ENCODE data around the gene GOLT1B.
"Not testable (repeated sequence)": the region's sequence is repeated elsewhere in the genome, so short reads cannot be mapped to it uniquely, and the experiment has no call there.

Gene GOLT1B, protein sequence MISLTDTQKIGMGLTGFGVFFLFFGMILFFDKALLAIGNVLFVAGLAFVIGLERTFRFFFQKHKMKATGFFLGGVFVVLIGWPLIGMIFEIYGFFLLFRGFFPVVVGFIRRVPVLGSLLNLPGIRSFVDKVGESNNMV

DNA sequence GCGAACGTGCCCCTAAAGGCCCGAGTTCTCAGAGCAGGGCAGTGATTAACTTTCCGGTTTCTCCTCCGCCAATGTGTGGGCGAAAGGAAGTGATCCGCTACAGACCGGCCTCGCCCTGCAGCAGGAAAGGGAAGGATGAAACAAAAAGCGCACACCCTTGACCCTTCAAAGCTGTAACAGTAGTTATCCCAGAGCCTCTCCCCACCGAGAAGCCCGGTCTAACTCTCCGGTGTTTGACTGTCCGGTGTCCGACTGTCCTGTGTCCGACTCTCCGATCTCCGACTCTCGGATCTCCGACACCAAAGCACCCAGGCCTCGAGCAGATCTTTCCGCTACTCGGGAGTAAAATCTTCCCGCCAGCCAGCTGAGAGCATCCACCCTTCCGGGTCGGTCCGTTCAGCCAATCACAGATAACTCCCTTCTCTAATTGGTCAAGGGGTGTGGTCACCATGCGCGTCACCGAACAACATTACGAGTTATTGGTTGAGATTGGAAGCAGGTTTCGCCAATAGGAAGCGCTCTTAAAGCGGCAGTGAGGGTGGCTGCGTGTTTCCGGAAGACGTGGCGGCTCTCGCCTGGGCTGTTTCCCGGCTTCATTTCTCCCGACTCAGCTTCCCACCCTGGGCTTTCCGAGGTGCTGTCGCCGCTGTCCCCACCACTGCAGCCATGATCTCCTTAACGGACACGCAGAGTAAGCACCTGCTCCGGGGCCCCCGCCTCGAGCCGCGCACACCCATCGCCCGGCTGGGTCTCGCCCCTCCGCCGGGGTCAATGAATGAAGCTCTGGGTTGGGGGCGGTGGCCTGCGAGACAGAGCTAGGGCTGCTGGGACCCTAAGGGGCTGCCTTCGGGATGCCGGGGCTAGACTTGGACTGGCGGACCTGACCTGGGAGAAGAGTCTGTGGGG, at the start of gene GOLT1B, which contains the start of gene RECQL:
Gene GOLT1B (plus strand): TSS at position 532 of the 906 bp plus-strand sequence. CDS start 135 bp downstream, at position 667.
Gene RECQL (minus strand): TSS at position 378 of the 906 bp plus-strand sequence. CDS start 2,065 bp downstream, outside the sequence.
- DNase-seq, result peak; percentile 86

DNA sequence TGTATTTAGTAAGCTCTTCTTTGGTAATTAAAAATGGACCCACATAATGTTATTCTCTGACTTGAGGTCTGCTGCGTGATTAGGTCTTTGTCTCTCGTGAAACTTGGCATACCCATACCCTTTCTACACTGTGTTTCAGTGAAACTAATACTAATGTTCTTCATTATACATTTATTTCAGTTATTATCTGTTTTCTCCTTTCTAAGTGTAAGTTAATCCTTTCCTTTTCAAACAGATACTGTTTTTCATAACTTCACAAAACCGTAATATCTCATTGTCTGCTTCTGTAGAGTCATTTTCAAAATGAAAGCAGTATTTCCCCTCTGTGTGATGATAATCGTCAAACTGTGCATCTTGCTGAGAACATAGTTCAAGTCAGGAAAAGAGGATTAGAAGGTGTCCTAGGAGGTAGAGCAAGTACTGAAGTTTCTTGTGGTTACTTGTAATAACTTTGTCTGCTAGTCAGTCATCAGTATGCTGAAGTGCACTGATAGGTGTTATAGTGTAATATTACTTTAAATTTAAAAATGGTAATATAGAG, 48.2 kb upstream of the GOLT1B start:
- no peak for DNase-seq

DNA sequence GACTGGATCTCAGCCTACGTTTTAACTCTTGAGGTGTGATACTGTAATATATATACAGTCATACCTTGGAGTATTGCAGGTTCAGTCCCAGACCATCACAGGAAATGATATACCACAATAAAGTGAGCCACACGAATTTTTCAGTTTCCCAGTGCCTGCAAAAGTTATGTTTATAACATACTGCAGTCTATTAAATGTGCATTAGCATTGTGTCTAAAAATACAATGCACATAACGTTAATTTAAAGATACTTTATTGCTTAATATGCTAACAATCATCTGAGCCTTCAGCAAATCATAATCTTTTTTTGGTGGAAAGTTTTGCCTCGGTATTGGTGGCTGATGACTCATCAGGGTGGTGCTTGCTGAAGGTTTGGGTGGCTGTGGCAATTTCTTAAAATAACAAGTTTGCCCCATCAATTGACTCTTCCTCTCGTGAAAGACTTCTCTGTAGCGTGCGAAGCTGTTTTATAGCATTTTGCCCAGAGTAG, 45.3 kb upstream of the GOLT1B start:
- no peak for DNase-seq

DNA sequence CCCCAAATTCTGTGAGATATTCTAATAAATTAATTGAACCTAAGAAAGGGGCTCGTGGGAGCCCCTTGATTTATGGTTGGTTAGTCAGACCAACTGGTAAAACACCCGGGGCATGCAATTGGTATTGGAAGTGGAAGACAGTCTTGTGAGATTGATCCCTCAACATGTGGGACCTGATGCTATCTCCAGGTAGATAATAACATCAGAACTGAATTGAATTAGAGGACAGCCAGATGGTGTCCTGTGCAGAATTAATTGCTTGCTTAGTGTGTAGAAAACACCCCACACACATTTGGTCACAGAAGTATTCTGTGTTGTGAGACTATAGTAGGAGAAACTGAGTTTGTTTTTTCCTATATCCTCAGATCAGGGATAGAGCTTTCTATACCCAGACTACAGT, 42.1 kb upstream of the GOLT1B start:
- DNase-seq, result no peak

DNA sequence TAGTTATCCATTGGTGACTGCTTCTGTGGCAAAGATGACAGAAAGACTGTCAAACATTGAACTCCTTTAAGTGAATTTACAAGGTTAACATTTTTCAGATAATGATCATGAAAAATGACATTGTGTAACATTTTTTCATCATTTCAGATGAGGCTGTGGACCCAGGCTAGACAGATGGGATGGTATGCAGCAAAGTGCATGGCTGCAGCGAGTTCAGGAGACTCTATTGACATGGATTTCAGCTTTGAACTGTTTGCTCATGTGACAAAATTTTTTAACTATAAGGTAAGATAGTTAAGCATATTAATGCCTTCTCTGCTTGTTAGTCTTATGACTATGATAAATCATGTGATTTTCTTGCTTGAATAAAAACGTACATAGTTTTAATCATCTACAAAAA, 34.3 kb upstream of the GOLT1B start:
- DNase-seq, result not testable (repeated sequence)

DNA sequence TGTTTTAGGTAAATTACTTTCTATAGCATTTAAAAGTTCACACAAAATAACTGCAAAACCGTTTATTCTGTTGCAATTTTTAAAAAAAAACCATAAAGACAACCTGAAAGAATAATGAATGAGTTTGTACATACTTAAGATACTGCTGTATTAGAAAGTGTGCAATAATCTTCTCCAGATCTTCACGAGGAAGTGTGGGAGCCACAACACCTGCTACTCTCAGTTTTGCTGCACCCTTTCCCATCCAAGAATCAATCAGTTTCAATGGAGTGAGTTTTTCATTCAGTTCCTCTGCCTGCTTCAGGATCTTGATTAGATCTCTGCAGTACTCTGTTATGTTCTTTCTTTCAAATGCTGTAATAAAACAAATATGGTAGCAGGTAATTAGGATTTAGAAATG, 30.3 kb upstream of the GOLT1B start:
- no peak for DNase-seq

DNA sequence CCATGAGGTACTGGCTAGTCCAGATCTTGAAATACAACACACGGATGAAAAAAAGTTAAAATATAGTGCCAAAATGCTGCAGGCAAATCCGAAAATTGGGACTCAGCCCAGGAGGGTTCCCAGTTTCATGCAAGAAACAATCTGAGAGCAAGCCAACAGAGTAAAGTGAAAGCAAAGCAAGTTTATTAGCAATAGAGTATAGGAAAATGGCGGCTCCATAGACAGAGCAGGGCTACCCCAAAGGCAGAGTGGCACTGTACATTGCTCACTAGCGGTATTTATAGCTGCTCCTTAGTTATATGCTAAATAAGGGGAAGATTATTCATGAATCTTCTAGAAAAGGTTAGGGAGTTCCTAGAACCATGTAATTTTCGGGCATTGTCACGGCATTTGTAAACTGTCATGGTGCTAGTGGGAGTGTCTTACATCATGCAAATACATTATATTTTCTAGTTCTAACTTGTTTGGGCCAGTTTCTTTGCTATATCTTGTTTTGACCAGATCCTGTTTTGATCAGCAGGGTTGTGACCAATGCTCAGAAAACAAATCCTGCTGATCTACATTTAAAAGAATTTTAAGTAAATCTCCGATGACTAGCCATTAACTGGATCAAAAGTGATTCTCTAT, 29.3 kb upstream of the GOLT1B start:
- no peak for DNase-seq

DNA sequence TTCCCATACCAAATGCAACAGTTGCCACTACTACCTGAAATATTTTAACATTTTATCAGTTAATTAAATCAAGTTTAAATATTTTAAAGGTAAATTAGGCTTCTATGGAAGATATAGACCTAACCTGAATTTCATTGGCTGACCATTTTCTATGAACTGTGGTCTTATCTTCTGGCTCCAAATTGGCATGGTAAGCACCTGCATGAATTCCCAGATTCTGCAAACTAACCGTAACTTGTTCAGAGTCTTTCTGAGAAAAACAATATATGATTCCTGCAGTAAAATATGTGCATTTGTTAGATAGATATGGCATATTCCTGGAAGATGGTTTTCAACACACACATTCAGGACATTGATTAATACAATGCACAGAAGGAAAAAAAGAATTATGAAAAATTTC, 26.0 kb upstream of the GOLT1B start:
- DNase-seq, result no peak

DNA sequence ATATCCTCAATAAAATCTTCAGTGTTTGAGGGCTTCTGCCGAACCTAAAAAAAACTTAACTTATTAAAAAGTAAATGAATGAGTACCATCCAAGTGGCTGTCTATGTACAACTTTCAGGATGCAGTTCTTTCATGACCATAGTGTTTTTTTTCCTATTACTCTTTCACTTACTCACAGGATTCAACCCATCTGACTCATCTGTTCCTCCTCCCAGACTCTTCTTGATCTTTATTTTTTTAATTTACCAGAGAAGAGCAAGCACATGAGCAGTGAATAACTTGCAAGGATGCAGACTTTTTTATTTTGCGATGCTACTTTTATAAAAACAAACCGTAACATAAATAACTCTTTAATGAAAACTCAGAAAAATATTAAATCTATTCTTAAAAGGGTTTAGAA, 24.6 kb upstream of the GOLT1B start:
- DNase-seq, result no peak

DNA sequence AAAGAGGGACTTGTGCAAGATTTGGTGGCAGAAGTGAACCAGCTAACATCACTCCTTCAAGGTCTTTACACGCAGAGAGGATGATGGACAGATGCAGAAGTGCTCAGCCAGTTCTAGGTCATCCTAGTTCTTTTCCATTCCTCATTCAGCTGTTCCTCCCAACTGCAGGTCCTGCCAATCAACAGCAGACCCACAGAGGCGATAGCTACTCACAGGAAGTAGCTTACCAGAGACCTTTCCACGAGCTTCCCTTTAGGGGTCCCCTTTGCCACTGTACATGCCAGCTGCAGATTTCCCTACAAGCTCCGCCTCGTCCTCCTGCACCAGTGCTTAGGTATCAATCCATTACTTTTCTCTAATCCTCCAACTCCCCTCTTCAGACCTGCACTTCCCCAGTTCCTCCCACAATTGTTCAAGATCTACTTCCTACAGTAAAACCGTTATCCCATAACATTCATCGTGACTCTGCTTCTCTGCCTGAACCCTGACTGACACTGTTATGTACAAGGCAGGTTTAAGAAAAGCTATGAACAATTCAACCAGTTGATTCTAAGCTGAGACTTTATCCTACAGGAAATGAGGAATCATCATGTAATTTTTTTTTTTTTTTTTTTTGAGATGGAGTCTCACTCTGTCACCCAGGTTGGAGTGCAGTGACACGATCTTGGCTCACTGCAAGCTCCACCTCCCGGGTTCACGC, 22.7 kb upstream of the GOLT1B start:
- DNase-seq, result no peak

DNA sequence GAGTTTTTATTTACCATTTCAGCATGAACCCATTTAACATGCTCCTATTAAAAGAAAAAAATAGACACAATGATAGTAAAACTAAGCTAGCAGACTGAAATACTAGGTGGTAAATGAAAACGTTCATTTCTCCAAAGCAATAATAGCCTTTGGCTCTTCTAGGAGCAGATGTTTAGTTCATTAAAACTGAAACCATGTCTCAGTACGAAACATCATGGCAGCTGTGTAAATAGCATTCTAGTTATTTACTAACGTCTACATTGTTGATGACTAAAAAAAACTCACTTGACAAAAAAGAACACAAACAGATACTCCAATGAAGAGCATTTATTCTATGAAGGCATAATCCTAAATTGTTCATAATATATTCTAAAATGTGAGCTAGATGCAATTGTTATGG, 18.1 kb upstream of the GOLT1B start:
- no peak for DNase-seq

DNA sequence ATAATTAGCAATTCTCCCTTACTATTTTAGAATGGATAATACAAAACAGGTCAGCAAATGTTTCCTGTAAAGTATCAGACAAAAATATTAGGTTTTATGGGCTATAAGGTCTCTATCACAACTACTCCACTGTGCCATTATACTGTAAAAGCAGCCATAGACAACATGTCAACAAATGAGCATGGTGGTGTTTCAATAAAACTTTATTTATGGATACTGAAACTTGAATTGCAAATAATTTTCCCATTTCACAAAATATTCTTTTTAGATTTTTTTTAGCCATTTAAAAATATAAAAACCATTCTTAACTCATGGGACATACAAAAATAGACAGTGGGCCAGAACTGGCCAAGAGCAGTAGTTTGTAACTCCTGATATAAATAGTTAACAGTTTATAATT, 15.6 kb upstream of the GOLT1B start:
- DNase-seq, result no peak

DNA sequence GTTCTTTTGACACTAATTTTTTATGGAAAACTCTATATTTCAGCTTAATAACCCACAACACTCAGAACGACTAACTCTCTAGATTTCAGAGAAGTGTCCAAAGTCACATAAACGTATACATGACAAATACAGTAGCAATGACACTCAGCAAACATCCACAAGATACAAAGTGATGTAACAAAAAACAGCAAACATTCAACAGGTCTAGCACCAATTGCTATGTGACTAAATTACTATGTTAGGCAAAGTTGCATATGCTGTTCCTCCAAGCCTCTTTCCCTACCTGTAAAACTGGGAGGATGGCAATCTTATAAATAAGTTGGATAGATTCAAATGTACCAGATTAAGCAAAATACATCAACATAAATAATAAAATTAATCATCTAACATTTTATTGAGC, 1.8 kb upstream of the GOLT1B start:
- no peak for DNase-seq

DNA sequence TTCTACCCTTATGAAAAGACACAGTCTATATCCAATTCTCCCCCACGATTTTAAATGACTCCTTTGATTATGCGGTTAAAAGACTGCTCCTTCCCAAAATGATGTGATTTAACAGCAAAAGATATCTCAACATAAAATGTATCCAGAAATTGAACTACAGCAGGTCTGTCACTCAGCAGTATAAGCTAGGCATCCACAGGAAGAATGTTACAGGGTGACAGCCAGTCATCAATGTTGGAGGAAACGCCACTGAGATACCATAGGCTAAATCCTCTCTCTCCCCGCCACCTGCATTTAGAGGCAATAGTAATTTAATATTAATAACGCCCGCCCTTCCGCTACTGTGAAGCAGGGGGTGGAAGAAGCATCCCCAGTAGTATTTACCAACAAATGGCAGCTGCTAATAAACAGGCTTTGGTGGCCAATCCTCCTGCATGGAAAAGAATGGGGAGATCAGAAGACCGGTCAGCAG, 767 bp upstream of the GOLT1B start:
- DNase-seq, result no peak

DNA sequence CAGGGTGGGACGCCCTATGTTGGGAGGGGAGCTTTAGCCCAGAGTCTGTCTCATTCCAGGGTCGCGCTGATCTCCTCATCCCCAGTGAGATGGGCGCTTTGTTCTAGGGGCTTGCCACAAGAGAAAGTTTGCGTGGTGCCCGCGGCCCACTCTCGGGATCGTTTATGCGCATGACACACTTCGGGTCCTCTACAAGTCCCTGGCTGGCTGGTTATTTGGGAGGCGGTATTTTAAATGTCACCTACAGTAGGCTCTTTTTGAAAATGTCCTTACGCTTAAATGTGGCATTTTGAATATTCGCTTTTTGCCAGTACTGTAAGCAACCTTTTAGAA, 541 bp downstream of the GOLT1B start:
- no peak for DNase-seq

DNA sequence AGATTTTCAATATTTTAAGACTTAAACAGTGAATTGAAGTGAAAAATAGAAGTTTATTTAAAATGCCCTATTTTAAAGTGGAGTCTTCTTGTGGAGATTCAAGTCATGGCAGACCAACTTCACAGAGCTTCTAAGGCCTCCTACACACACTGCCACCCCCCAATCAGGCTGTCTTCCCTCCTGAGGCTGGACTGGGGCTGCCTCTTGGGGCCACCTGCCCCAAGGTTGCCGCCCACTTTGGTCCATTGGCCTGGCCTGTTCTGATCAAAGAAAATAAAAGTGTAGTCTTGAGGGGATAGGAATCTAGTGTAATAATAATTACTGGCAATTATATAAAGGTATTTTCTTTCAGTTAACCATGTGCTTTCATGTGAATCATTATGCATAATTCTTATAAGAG, 1.3 kb downstream of the GOLT1B start:
- DNase-seq, result no peak

DNA sequence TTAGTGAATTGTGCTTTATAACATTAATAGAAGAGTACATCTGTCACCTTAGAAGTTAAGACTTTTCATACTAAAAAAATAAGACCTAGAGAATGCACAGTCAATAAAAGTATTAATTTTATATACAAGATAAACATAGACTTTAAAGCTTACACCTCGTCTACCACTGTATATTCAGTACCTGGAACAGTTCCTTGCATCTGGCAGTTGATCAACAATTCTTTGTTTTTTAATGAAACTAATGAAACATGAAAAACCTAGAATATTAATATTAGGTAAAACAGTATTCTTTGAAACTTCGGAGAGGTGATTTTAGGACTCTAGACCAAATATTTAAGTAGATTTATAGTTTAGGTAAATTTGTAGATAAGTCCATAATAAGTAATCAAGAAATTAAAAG, 4.3 kb downstream of the GOLT1B start:
- no peak for DNase-seq

DNA sequence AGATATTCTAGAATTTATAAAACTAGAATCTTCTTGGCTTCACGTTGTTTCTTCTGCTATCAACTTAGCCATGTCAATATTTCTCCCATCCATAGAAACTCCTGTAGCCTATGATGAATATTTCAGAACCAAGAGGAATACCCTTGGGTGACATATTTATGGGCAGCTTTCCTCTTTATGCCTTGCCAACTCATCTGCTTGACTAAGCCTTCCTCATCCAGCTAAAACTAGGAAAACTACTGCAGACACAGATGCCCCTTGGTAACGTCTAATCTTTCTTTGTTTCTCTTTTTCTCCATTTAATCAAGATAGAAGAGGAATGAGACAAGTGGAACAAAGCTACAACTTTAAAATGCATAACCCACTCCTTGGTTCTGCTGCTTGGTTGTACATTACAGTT, 6.3 kb downstream of the GOLT1B start:
- no peak for DNase-seq

DNA sequence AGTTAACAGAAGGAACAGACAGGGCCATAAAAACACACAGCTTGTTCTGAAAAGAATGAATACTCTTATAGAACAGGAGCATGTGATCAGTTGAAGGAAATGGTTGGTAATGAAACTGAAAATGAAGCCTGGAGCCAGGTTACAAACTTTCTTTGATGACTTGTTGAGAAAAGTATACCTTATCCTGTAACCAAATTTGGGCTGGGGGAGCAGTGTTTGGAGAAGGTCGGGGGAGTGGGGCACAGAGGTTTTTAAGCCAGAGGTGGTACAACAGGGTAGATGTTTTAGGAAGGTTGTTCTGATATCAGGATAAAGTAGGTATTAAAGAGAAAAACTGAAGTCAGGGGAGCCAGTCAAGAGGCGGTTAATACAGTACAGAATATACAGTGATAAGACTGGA, 8.2 kb downstream of the GOLT1B start:
- DNase-seq, result no peak

DNA sequence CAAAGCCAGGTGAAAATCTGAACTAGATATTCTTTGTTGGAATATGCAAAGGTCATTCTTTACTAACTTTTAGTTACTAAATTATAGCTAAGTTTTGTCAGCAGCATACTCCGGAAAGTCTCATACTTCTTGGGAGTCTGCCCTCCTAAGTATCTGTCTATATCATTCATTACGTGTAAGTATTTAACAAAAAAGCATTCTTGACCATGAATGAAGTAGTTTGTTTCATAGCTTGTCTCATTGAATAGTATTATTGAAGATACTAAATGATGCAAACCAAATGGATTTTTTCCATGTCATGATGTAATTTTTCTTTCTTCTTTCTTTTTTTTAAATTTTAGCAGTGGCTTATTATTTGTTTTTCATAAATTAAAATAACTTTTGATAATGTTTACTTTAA, 14.7 kb downstream of the GOLT1B start:
- DNase-seq, result no peak

DNA sequence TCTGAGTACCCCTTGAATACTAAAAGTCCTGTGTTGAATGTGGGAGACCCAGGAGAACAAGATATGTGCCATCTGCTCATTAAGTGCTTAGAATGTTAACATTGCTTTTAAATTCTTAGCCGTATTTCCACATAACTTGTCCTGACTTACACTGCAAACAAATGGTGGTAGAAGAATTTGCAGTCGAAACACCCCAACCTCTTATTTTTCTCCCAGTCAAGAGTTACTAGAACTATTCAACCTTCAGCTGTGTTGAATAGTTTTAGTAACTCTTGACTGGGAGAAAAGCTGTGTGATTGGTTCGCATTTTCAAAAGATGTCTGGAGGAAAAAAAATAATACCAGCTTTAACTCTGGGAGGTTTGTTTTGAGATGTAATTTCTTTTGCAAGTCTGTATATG, 16.9 kb downstream of the GOLT1B start:
- DNase-seq, result no peak

DNA sequence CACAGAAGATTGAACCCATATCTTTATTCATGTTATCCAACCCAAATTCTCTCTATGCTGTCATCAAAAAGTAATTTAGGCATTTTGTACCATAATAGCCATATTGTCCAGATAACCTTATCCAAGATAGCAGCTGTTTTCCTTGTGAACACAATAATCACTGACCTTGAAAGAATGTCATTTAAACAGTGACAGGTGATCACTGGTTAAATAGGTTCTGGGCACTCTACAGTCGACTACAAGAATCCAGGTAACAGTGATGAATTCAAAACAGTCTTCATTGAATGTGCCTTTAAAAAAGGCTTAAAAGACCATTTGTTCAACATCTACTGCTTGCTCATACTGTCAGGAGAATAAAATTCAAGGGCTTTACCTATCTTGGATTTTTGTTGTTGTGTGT, 20.0 kb downstream of the GOLT1B start:
- no peak for DNase-seq

DNA sequence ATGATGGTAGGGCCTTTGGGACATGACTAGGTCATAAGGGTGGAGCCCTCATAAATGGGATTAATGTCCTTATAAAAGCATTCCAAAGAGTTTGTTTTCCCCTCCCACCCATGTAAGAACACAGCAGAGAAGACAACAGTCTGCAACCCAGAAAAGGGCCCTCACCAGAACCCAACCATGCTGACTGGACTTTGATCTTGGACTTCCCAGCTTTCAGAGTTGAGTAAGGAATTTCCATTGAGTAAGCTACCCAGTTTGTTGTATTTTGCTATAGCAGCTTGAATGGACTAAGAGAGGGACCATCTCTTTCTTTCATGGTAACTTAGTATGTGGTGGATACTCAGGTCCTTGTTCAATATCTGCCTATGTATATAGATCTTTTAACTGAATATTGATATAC, 21.6 kb downstream of the GOLT1B start:
- no peak for DNase-seq
